Urothelium cell line (cell line): ENCODE data around the gene ATG10.
"Not testable (repeated sequence)": the region's sequence is repeated elsewhere in the genome, so short reads cannot be mapped to it uniquely, and the experiment has no call there.

ENCODE experiments used
- DNase-seq: peaks from one replicate; pipeline ENCODE4 v3.0.0; 2011; ENCODE audit warnings: low spot score, mixed read lengths
- FAIRE-seq: peaks from 2 replicates; lab custom pipeline; 2011; peaks lifted over from hg19 to GRCh38; lab: Jason Lieb, UNC

The ATG10 gene

DNA sequence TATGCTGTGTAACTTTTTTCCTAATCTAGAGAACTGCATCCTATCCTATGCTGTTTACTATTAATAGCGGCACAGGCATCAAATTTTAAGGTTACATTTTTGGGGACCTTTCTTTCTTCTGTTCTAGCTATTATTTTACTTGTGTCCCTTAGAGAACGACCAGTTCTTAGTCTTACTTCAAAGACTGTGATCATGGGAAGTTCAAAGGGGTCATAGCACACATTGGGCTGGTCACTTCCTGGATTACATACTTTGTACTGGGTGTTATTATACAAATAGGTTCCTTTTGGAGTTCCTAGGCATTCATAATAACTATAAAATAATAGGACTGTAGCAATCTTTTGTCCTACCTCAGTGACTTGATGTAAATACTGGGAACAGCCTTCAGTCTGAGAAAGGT is 297.5 kb downstream of the ATG10 start:
- not testable (repeated sequence) for DNase-seq, FAIRE-seq

DNA sequence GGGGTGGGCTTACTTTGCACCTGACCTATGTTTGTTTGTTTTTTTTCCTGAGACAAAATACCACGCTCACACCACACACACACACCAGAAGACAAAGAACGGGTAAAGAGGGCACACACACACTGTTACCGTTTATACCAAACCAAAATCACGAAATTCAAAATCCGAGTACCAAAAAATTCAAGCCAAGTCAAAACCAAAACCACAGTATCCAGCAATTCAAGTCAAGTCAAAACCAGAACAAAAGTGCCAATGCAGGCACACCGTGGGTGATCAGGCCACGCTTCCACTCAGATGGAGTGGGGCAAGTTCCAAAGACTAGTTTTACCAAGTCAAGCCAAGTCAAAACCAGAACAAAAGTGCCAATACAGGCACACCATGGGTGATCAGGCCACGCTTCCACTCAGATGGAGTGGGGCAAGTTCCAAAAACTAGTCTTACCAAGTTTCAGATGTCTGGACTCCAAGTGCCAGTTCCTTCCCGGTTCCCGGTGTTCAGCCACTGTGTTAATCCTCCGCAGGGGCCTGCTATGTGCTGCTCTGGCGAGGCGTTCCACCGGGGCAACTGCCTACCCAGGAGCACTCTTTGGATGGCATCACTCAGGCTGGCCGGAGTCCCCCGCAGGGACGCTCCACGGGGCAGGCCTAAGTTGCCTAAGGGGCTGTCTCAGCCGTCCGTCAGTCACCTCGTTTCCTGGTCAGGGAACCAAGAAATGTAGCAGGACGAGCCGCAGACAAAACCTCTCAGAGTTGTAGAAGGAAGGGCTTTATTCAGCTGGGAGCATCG is 300.9 kb downstream of the ATG10 start:
- FAIRE-seq, DNase-seq: not testable (repeated sequence)

DNA sequence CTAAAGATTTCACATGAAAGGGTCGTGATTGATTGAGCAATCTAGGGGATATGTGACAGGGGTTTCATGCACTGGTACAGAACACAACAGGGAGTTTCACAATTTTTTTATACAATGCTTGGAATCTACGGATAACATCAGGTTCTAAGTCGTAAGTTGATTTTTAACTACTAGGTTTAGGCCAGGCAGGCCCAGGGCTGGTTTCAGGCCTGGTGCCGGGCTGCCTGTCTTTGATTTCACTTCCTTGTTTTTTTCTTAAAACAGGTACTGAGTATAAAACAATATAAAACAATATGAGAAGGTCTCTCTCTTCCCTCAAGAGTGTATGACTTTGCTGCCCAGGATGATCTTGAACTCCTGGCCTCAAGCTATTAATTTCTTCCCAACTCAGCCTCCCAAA is 301.6 kb downstream of the ATG10 start:
- not testable (repeated sequence) for FAIRE-seq, DNase-seq

DNA sequence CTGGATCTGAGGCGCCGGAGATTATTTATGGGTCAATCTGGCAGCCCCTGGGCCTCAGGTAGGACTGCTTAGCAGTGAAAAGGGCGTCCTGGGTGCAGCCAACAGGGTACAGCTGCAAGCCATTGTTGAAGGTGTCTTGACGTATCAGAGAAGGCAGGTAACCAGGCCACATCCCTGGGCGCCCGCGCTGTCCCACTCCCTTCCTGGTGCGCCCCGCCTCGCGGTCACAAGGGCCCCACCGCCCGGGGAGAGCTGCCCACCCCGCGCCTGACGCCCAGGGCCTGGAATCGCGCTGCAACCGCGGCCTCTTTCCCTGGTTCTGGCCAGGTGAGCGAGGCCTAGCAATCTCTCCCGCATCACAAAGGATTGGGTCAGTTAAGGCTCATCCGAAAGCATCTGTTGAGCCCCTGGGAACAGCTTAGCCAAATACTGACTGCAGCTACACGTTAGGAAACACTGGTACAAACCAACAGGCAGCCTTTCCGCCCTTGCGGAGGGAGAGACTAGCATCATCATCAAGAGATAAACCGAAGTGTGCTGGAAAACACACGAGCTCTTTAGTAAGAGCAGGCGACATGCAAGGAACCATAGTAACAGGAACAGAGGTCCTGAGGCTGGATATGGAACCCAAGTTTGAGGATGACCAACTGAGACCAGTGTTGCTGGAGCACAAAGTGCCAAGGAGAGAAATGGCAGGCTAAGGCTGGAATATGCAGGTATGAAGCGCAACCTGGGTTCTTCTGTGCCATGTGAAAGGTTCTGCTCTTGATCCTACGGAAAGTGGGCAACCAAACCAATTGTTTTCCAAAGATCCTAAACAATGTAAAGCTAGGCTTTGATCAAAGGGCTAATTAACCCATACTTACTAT is 302.8 kb downstream of the ATG10 start:
- FAIRE-seq (no peak), DNase-seq (no peak)

DNA sequence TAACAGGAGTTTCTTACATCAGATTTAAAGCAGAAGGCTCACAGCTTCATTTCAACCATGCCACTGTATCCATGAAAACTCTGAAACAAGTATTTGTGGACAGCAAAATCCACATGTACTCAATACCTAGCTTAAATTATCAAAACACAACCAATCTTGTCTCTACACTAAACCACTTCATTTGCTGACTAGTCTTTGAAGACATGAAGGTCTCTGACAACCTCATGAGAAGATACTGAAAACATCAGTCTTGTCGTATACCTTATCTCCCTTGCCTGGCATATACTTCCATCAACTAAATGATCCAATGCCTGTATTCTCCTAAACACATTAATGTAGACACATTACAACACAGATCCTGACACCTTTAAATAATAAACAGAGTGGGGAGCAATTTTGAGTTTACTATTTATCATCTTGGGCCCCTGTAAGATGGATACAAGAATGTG is 303.4 kb downstream of the ATG10 start:
- DNase-seq, result no peak
- no peak for FAIRE-seq

DNA sequence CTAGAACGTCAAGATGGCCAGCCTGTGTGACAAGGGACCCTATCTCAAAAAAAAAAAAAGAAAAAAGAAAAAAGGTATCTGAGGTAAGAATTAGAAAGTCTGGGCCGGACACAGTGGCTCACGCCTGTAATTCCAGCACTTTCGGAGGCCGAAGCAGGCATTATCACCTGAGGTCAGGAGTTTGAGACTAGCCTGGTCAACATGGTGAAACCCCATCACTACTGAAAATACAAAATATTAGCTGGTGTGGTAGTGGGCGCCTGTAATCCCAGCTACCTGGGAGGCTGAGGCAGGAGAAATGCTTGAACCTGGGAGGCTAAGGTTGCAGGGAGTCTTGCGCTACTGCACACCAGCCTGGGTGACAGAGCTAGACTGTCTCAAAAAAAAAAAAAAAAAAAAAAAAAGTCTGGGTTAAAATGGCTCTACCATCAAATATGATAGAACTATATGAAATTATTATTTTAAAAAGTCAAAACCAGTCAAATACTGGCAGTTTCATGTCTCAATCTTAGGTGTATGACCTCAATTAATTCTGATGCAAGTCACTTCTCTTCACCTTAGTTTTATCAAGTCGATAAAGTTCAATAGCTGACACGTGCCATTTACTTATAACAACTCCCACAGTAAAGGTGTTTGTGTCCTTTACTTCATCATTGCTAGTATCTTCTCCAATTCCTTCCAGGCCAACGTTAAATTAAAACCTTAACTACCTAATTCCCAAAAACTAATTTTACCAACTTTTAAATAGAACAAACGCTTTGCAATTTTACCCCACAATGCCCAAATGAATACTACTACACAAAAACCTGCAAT is 305.2 kb downstream of the ATG10 start:
- FAIRE-seq (no peak), DNase-seq (no peak)

DNA sequence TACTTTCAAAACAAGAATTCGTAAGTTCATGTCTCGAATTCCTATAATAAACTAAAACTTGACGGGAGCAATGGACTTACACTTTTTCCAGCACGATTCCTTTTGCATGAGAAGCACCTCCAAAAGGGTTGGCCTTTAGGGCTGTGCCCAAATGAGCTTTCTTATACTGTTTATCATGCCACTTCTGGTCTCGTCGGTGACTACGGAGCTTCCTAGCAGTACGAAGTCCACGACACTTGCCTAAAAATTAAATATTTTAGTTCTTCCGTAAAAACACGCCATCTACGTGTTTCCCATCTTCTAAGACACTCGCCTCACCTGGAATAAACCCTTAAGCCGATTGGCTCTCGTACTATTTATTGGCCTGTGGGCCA is 305.8 kb downstream of the ATG10 start:
- FAIRE-seq (no peak), DNase-seq (no peak)

DNA sequence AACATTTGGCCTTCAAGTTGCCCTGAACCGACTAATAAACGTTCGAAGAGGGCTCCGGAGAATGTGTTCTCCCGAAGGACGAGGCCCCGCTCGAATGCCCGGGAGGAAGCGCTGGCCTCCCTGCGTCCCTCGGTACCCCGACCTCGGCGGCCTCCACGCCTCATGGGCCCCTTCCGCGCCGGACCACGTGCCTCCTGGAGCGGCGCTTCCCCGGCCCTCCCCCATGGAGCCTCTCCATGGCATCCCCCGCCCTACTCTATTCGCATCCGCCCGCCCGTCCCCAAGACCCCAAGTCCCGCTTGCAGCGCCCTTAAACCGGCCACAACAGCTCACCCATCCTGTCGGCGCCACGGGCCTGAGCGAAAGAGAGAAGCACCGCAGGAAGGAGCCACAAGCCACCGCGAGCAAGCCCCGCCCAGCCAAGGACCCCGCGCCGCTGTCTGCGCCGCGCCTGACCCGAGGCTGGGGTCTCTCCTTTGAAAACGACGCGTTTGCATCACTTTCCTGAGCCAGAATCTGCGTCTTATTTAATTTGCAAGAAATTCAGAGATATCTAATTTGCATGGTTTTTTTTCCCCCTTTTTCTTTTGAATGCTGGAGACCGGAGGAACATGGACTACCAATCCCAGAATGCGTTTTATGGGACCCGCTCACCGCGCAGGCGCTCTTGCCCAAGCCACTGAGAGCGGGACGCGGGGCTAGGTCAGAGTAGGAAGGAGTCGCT is 306.3 kb downstream of the ATG10 start, which contains the start of gene RPS23:
Gene RPS23, minus strand, starts transcription at position 368 of the 724 bp plus-strand sequence. Its CDS starts 31 bp downstream, at position 337.
- DNase-seq (peak; percentile 91), FAIRE-seq (peak; percentile 13)

DNA sequence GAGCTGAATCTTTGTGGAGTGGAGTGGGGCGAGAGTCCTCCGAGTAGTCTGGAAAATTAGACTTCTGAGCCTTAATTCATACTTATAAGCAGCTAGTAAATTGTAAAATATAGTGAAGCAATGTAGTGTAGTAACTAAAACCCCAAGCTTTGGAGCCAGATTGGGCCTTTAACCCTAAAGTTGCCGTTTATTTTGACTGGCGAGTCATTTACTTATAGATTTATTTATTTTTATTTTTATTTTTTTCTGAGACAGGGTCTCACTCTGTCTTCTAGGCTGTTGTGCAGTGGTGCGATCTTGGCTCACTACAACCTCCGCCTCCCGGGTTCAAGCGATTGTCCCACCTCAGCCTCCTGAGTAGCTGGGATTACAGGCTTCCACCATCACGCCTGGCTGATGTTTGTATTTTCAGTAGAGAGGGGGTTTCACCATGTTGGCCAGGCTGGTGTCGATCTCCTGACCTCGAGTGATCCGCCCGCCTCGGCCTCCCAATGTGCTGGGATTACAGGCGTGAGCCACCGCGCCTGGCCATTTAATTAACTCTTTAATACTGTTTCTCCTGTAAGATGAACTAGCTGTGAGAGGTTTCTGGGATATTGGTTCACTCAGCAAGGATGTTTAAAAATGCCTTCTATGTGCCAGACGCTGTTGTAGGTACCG is 307.0 kb downstream of the ATG10 start:
- FAIRE-seq, result no peak

DNA sequence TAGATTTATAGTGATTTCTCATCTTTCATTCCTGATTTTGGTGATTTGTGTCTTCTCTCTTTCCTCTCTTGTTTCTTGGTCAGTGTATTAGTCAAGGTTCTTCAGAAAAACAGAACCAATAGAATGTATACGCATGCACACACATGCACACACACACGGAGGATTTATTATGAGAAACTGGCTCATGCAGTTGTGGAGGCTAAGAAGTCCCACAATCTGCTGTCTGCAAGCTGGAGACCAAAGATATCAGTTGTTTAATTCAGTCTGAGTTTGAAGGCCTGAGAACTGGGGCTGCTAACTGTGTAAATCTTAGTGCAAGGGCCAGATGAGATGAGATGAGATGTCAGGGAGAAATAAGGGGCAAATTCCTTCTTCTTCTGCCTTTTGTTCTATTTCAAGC is 312.1 kb downstream of the ATG10 start:
- DNase-seq (no peak), FAIRE-seq (no peak)

More for the DNA sequence above, 307.0 kb downstream of the ATG10 start:
- no peak for DNase-seq

DNA sequence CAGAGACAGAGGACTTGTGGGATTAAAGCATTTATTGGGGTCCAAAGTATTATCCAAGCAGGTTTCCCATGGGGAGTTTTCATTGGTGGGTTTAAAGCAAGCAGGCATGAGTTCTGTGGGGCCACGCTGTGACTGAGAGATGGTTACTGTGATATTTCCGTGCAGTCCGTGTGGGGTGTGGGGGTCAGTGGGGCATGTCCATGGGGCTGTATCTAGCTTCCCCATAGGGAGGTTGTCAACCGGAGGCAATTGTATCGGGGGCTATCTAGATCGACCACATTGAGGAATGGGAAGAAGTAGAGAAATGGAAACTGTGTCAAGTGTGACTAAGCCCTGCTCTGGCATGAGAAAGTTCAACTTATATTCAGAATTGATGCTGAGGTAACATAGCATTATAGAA is 313.4 kb downstream of the ATG10 start:
- no peak for FAIRE-seq

DNA sequence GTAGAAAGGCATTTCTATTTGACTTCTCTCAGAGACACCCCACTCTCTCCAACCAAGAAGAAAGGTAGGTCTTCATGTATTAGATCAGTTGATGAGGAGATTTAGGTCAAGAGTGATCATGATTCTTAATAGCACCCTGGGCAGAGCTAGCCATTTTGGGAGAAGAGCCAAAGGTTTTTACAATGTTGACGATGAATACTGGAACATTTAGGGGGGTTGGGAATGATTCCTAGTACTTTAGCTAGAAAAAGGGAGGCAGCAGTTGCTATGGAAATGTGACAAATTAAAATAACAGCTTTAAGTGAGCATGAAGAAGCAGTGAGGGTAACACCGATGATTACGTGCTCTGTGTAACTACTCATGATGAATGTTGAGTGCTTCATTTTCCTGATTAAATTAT is 315.8 kb downstream of the ATG10 start:
- no peak for DNase-seq
- FAIRE-seq, result no peak

More for the DNA sequence above, 313.4 kb downstream of the ATG10 start:
- no peak for DNase-seq

DNA sequence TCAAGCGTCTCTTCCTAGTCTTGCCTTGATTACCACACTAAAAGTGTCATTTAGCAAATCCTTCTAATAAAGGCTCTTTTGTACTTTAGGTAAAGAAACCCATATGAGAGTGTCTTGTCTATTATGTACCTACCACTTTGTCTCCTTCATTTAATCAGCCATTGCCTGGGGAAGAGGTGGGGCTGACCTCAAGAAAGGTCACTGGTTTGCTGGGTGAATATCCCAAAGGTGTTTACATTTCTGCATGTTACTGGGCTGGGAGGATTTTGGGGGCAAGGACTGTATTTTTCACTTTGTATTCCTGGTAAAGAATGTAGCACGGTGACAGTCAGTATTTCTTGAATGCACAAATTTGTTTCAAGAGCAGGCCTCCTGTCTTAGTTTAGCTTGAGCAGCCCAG is 318.2 kb downstream of the ATG10 start:
- DNase-seq (no peak), FAIRE-seq (no peak)

DNA sequence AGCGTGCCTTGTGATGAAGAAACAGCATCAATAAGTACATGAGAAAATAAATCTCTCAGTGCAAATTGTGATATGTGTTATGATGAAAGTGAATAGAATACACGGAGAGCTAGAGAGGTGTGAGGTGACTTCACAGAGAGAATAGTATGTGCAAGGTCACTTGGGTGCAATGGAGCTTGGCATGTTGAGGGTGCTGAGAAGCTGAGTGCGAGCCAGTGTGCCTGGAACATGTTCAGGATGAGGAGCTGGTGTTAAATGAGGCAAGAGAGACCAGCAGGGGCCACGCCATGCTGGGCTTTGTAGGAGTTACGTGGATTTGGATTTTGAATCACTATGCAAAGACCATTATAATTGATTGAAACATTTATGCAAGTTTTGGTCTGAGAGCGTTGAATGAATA is 319.1 kb downstream of the ATG10 start:
- no peak for FAIRE-seq

DNA sequence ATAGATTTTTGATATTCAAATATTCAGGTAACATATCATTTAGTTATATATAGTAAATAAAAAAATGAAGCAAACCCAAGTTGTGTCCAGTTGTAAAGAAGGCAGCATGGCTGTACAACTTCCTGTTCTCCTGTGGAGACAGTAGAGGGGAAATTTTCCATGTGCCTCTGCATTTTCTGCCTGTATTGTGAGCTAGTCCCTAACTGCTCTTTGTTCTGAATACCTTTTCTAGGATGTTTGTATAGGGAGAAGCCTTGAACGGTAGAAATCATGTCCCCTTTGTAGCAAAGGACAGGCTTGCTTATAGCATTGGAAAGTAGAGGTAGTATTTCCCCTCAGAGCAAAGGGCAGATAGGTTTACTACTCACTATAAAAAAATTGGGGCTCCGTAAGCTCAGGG is 319.6 kb downstream of the ATG10 start:
- DNase-seq (no peak), FAIRE-seq (no peak)

More for the DNA sequence above, 319.1 kb downstream of the ATG10 start:
- DNase-seq, result no peak

DNA sequence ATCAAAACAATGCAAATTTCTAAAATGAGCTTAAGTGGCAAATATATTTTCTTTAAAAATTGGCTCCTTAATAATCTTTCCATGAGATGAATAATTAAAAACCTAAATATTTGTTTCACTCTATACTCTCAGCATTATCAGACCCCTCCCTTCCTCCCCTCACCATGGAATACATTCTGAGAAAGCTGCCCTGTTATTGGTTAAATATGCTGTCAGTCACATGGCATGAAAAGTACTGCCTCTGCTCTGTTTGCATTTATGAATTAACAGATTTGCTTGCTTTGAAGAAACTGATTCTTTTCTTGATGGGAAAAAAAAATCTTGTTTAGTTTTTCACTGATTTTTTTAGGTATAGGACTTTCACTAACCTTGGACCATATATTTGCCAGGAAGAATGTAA is 323.3 kb downstream of the ATG10 start:
- FAIRE-seq, result no peak
- DNase-seq, result no peak

DNA sequence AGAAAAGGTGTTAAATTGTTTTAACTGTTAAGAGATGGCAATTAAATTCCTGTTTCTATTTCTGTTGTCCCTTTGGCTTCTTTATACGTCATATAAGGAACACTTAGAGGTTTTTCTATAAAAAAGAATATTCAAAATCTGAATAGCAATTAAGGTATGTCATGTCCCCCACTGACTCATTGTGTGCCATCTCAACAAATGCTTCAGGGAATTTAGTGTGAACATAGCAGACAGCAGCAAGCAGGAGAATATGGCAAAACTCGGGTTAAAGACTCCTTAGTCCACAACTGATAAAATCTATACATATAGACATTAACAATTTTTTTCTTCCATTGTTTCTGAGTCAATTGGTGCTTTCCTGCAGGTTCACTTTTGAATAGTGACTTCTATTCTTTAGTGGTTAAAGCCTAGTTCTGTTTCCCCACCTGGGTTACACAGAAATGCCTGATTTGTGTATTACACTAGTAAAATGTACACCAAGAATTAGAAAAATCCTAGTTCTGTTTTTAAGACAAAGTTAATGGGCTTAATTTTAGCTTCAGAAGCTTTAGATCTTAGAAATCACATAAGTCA is 324.2 kb downstream of the ATG10 start:
- DNase-seq, result no peak
- no peak for FAIRE-seq

DNA sequence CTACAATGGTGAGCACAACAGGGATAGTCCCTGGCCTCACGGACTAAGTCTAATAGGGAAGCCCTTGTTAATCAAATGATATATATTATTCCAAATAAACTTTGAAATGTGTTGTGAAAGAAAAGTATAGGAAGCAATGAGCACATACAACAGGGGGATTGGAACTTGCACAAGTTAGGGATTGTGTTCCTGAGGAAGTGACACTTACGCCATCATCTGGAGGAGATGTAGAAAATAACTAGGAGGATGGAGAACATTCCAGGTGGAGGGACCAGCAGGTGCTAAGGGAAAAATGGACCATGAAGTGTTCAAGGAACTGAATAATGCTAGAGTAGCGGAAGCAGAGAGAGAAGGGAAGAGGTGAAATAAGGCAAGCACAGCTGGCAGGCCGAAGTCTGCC is 325.1 kb downstream of the ATG10 start:
- DNase-seq (no peak), FAIRE-seq (no peak)

DNA sequence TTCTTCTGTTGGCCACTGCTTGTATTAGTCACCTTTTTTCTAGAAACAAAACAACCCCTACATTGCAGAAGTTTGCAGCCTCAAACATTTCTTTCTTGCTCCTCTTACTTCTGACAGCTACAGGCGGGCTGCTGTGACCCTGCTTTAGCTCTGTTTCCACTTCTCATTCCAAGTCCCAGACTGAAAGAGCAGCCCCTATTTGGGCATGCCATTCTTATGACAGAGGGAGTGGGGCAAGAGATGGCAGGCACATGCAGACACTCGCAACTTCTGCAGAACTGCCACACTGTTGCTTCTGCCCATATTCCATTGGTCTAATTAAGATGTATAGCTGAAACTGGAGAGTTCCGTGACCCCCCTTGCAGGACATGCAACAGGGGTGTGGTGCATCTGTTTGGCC is 325.9 kb downstream of the ATG10 start:
- DNase-seq, result no peak
- FAIRE-seq, result no peak
